Activated CD4-positive, alpha-beta T cell treated with anti-CD3 and anti-CD28 coated beads, Interleukin-2, amount 10 ng/mL, durations not matched to agents 24 days and 14 days (primary cell): ENCODE results near the gene PRDM2. TPM values are rescaled to one million over a fixed set of nuclear protein-coding genes. Genes with fewer than 3 reads are reported as not detected.

Experiments
- total RNA-seq: library from RNA; stranded (reverse); gene quantifications from 2 replicates; pipeline ENCODE4 v1.2.3, GENCODE V29; 2022

PRDM2 gene
- total RNA-seq, 1 donor from 2014 or later = 45.9 TPM

Other genes starting within 250 kb of the PRDM2 start
- not detected in 2 replicates for gene LRRC38, start 186.2 kb upstream of the PRDM2 start, total RNA-seq
- not detected in 2 replicates for gene PDPN, start 116.4 kb upstream of the PRDM2 start, total RNA-seq